GM23248 (cell line): Measurements from ENCODE around the gene SBNO2. TPM values are rescaled to one million over a fixed set of nuclear protein-coding genes. Genes with fewer than 3 reads are reported as not detected.

Experiments
- DNase-seq: peaks from one replicate; pipeline ENCODE4 v3.0.0-alpha.2; 2015
- H2AFZ ChIP-seq: fragments of 200-600 bp; sonication (generic); 2 replicates; pipeline ENCODE4 v1.6.1; 2016; ENCODE audit warnings: antibody characterized with exemption
- H3F3A ChIP-seq: fragments of 200-600 bp; sonication (generic); 2 replicates; pipeline ENCODE4 v1.6.1; 2016; ENCODE audit warnings: mild to moderate bottlenecking, antibody characterized with exemption, mixed run types; ENCODE audit not compliant: insufficient read depth
- H3K27ac ChIP-seq: fragments of 200-600 bp; sonication (generic); 2 replicates; pipeline ENCODE4 v1.5.1; 2016; ENCODE audit warnings: mild to moderate bottlenecking
- H3K27me3 ChIP-seq: fragments of 200-600 bp; sonication (generic); replicated peaks from 2 replicates; pipeline ENCODE4 v1.6.1; 2016; ENCODE audit warnings: mild to moderate bottlenecking; ENCODE audit not compliant: insufficient read depth
- H3K36me3 ChIP-seq: fragments of 200-600 bp; sonication (generic); 2 replicates; pipeline ENCODE4 v1.6.1; 2016; ENCODE audit warnings: low read depth, mild to moderate bottlenecking
- H3K4me1 ChIP-seq: fragments of 200-600 bp; sonication (generic); 2 replicates; pipeline ENCODE4 v1.6.1; 2016; ENCODE audit warnings: mild to moderate bottlenecking; ENCODE audit not compliant: insufficient read depth
- H3K4me2 ChIP-seq: fragments of 200-600 bp; sonication (generic); one replicate; pipeline ENCODE4 v1.6.1; 2016; ENCODE audit warnings: mild to moderate bottlenecking; ENCODE audit not compliant: unreplicated experiment
- H3K4me3 ChIP-seq: fragments of 200-600 bp; sonication (generic); 2 replicates; pipeline ENCODE4 v1.5.1; 2016; ENCODE audit warnings: mild to moderate bottlenecking
- H3K79me2 ChIP-seq: fragments of 200-600 bp; sonication (generic); 2 replicates; pipeline ENCODE4 v1.6.1; 2016; ENCODE audit warnings: mild to moderate bottlenecking; ENCODE audit not compliant: insufficient read depth
- H3K9ac ChIP-seq: fragments of 200-600 bp; sonication (generic); 2 replicates; pipeline ENCODE4 v1.6.1; 2016; ENCODE audit warnings: mild to moderate bottlenecking
- H3K9me2 ChIP-seq: fragments of 200-600 bp; sonication (generic); 2 replicates; pipeline ENCODE4 v1.6.1; 2016; ENCODE audit warnings: mixed run types, mild to moderate bottlenecking, moderate library complexity; ENCODE audit not compliant: insufficient read depth
- H3K9me3 ChIP-seq: fragments of 200-600 bp; sonication (generic); one replicate; pipeline ENCODE4 v1.6.1; 2017; ENCODE audit warnings: low read depth
- H4K20me1 ChIP-seq: fragments of 200-600 bp; sonication (generic); 2 replicates; pipeline ENCODE4 v1.6.0; 2016; ENCODE audit not compliant: insufficient read depth
- EZH2 ChIP-seq: fragments of 200-600 bp; sonication (generic); IDR thresholded peaks from 2 replicates; pipeline ENCODE4 v1.6.1; 2018; ENCODE audit warnings: antibody characterized with exemption, mild to moderate bottlenecking; ENCODE audit not compliant: insufficient read depth, poor library complexity, severe bottlenecking
- EZH2phosphoT487 ChIP-seq: fragments of 200-600 bp; sonication (generic); IDR thresholded peaks from 2 replicates; pipeline ENCODE4 v1.6.1; 2018; ENCODE audit warnings: antibody characterized with exemption, moderate library complexity, mild to moderate bottlenecking, low read depth; ENCODE audit not compliant: insufficient read depth
- WGBS, 2 experiments: methylation state at CpG; one replicate each; pipeline ENCODE4 v1.1.6; 2015 to 2017; ENCODE audit warnings: low lambda C conversion rate in 2 of 2, low coverage in 1 of 2; ENCODE audit errors: missing lambda C conversion rate in 2 of 2; 5-methylcytosine and 5-hydroxymethylcytosine counted together
- in situ Hi-C: fragments of 300-500 bp; cut with MboI; formaldehyde crosslinking; loops from 2 replicates; pipeline ENCODE4 v1.15.0; 2020
- polyA plus RNA-seq: library from polyadenylated mRNA; unstranded; fragments of >200 nt; fragmentation: Nextera tagmentation; extraction: Ambion mirVana; gene quantifications from 2 replicates; pipeline ENCODE4 v1.2.1, GENCODE V29; 2016
- total RNA-seq: library from RNA; depleted of rRNA; stranded (reverse); fragments of >200 nt; shearing (Covaris generic); gene quantifications from 2 replicates; pipeline ENCODE4 v1.2.3, GENCODE V29; 2014

Gene SBNO2
- total and polyA plus RNA-seq, 2 experiments from 2014 or later, result 7.5 to 70.4 TPM

GRCh38 chr19:1199531-1199930 lies 25.5 kb upstream of the SBNO2 start:
- Histone ChIP-seq H3K4me1 (no peaks in the 10 kb centered on the region), H4K20me1 (no peaks in the 10 kb centered on the region), H2AFZ (no peak overlapping the region), H3K79me2 (no peaks in the 10 kb centered on the region), H3K27ac (no peak overlapping the region), H3K9me3 (no peaks in the 10 kb centered on the region), H3K9me2 (no peaks in the 10 kb centered on the region), H3K27me3 (no peaks in the 10 kb centered on the region), H3F3A (peaks cover 12% of the 10 kb centered on the region), H3K4me3 (no peak overlapping the region), H3K36me3 (no peaks in the 10 kb centered on the region), H3K9ac (no peak overlapping the region), H3K4me2 (no peak overlapping the region)
- in situ Hi-C loops, result no loop called here
- DNase-seq, result no peak
- WGBS, 2 experiments, result 88 to 92% methylated on average over 9 to 10 of the region's 10 CpGs
- TF ChIP-seq EZH2 (no peak), EZH2phosphoT487 (no peak)

- Histone ChIP-seq H3F3A (peaks cover 11% of the 10 kb centered on the region), H3K79me2 (no peaks in the 10 kb centered on the region), H4K20me1 (no peaks in the 10 kb centered on the region), H3K9ac (no peak overlapping the region), H3K27ac (no peak overlapping the region), H3K36me3 (no peaks in the 10 kb centered on the region), H3K4me2 (no peak overlapping the region), H3K4me1 (0 out of 2 replicates have a peak, but pooled peaks cover 8% of the 10 kb centered on the region), H3K9me3 (no peaks in the 10 kb centered on the region), H3K9me2 (no peaks in the 10 kb centered on the region), H3K27me3 (no peaks in the 10 kb centered on the region), H2AFZ (no peak overlapping the region), H3K4me3 (no peak overlapping the region)
- in situ Hi-C loops, result no loop called here
- DNase-seq, result no peak
- TF ChIP-seq EZH2phosphoT487 (no peak), EZH2 (no peak)
- WGBS, 2 experiments, result 81 to 83% methylated on average over 9 of the region's 9 CpGs
Measured at GRCh38 chr19:1189419-1189818, 15.4 kb upstream of the SBNO2 start.

GRCh38 chr19:1183543-1184172 lies 9.6 kb upstream of the SBNO2 start:
- H2AFZ ChIP-seq, result no peak overlapping the region
- peaks cover 9% of the 10 kb centered on the region for H3F3A ChIP-seq
- no peak for DNase-seq
- in situ Hi-C loops, result no loop called here
- H3K36me3 ChIP-seq, result no peaks in the 10 kb centered on the region
- no peaks in the 10 kb centered on the region for H3K9me3 ChIP-seq
- H3K27ac ChIP-seq, result no peak overlapping the region
- H3K4me3 ChIP-seq, result no peak overlapping the region
- no peak for TF ChIP-seq EZH2phosphoT487
- TF ChIP-seq EZH2, result no peak
- 90 to 94% methylated on average over 8 to 19 of the region's 19 CpGs for WGBS, 2 experiments
- H3K9me2 ChIP-seq, result no peaks in the 10 kb centered on the region
- no peak overlapping the region for H3K9ac ChIP-seq
- H3K4me1 ChIP-seq, result peaks cover 10% of the 10 kb centered on the region
- H3K79me2 ChIP-seq, result no peaks in the 10 kb centered on the region
- H4K20me1 ChIP-seq, result no peaks in the 10 kb centered on the region
- no peak overlapping the region for H3K4me2 ChIP-seq
- no peaks in the 10 kb centered on the region for H3K27me3 ChIP-seq

- Histone ChIP-seq H3K4me1 (peaks cover 14% of the 10 kb centered on the region), H4K20me1 (no peaks in the 10 kb centered on the region), H3K9ac (no peak overlapping the region), H2AFZ (no peak overlapping the region), H3F3A (peaks cover 13% of the 10 kb centered on the region), H3K4me3 (no peak overlapping the region), H3K4me2 (no peak overlapping the region), H3K9me3 (no peaks in the 10 kb centered on the region), H3K36me3 (no peaks in the 10 kb centered on the region), H3K27me3 (no peaks in the 10 kb centered on the region), H3K9me2 (no peaks in the 10 kb centered on the region), H3K27ac (no peak overlapping the region), H3K79me2 (no peaks in the 10 kb centered on the region)
- in situ Hi-C loops, result no loop called here
- TF ChIP-seq EZH2, result no peak
- no peak for TF ChIP-seq EZH2phosphoT487
- DNase-seq, result no peak
- 92 to 94% methylated on average over 11 of the region's 11 CpGs for WGBS, 2 experiments
Measured at GRCh38 chr19:1182727-1183126, 8.7 kb upstream of the SBNO2 start.
